Ishikawa (cell line): Measurements from ENCODE around the gene FHIT.

Experiments used
- EP300 ChIP-seq: IDR thresholded peaks from 2 replicates; pipeline ENCODE4 v1.6.1; 2012; ENCODE audit warnings: borderline replicate concordance
- NFIC ChIP-seq: IDR thresholded peaks from 2 replicates; pipeline ENCODE4 v1.6.1; 2012
- TF ChIP-seq, protein P1 (sequence below): IDR thresholded peaks from 2 replicates; pipeline ENCODE4 v1.6.1; 2012; ENCODE audit warnings: low read depth, mild to moderate bottlenecking

- no peak for TF ChIP-seq NFIC
- TF ChIP-seq EP300, result no peak
- TF ChIP-seq, protein P1, sequence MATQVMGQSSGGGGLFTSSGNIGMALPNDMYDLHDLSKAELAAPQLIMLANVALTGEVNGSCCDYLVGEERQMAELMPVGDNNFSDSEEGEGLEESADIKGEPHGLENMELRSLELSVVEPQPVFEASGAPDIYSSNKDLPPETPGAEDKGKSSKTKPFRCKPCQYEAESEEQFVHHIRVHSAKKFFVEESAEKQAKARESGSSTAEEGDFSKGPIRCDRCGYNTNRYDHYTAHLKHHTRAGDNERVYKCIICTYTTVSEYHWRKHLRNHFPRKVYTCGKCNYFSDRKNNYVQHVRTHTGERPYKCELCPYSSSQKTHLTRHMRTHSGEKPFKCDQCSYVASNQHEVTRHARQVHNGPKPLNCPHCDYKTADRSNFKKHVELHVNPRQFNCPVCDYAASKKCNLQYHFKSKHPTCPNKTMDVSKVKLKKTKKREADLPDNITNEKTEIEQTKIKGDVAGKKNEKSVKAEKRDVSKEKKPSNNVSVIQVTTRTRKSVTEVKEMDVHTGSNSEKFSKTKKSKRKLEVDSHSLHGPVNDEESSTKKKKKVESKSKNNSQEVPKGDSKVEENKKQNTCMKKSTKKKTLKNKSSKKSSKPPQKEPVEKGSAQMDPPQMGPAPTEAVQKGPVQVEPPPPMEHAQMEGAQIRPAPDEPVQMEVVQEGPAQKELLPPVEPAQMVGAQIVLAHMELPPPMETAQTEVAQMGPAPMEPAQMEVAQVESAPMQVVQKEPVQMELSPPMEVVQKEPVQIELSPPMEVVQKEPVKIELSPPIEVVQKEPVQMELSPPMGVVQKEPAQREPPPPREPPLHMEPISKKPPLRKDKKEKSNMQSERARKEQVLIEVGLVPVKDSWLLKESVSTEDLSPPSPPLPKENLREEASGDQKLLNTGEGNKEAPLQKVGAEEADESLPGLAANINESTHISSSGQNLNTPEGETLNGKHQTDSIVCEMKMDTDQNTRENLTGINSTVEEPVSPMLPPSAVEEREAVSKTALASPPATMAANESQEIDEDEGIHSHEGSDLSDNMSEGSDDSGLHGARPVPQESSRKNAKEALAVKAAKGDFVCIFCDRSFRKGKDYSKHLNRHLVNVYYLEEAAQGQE, result no peak
These were observed 1249.9 kb downstream of the FHIT start for GRCh38 chr3:60001369-60001768.
